H1 (cell line): ENCODE results near the gene FGD6. TPM values are rescaled to one million over a fixed set of nuclear protein-coding genes. Genes with fewer than 3 reads are reported as not detected.

Experiments
- CTCF ChIA-PET: fragments of 300-600 bp; sonication (Branson Sonifier 250); formaldehyde crosslinking; loops from one replicate; lab custom pipeline; 2021; ENCODE audit not compliant: partially characterized antibody; lab: Charles Lee
- POLR2A ChIA-PET: fragments of 300-600 bp; sonication (Branson Sonifier 250); formaldehyde crosslinking; loops from one replicate; lab custom pipeline; 2021; ENCODE audit warnings: inconsistent platforms; ENCODE audit not compliant: partially characterized antibody; lab: Charles Lee
- DNase-seq, 2 experiments: peaks; one replicate each; pipeline versions ENCODE4 v3.0.0 to v3.0.0-alpha.2; 2010 to 2022; ENCODE audit warnings: low spot score in 2 of 2, low read depth in 1 of 2, mixed read lengths in 1 of 2
- FAIRE-seq: peaks from 2 replicates; lab custom pipeline; 2011; peaks lifted over from hg19 to GRCh38; lab: Jason Lieb, UNC
- H2AFZ ChIP-seq: 2 replicates; pipeline ENCODE4 v1.8.1; 2012; ENCODE audit warnings: low read length, inconsistent platforms
- H2AK5ac ChIP-seq: 2 replicates; pipeline ENCODE4 v1.6.1; 2013; ENCODE audit warnings: low read depth, low read length
- H2BK120ac ChIP-seq: replicated peaks from 2 replicates; pipeline ENCODE3; 2013; ENCODE audit warnings: low read depth, low read length, inconsistent platforms
- H2BK12ac ChIP-seq: 2 replicates; pipeline ENCODE4 v1.6.1; 2013; ENCODE audit warnings: low read depth, low read length
- H2BK15ac ChIP-seq: 2 replicates; pipeline ENCODE4 v1.6.1; 2013; ENCODE audit warnings: low read length
- H2BK20ac ChIP-seq: 2 replicates; pipeline ENCODE4 v1.6.1; 2013; ENCODE audit warnings: low read length
- H2BK5ac ChIP-seq: 2 replicates; pipeline ENCODE4 v1.6.1; 2013; ENCODE audit warnings: low read depth, low read length
- H3K14ac ChIP-seq: 2 replicates; pipeline ENCODE4 v1.6.1; 2013; ENCODE audit warnings: inconsistent platforms; ENCODE audit not compliant: insufficient read length
- H3K18ac ChIP-seq: 2 replicates; pipeline ENCODE4 v1.6.1; 2013; ENCODE audit warnings: low read length; ENCODE audit errors: extremely low read depth
- H3K23ac ChIP-seq: 2 replicates; pipeline ENCODE4 v1.6.1; 2013; ENCODE audit warnings: inconsistent platforms; ENCODE audit not compliant: insufficient read length
- H3K23me2 ChIP-seq: 2 replicates; pipeline ENCODE4 v1.6.1; 2013; ENCODE audit warnings: low read depth, low read length
- H3K27ac ChIP-seq: 2 replicates; pipeline ENCODE4 v1.6.1; 2011; ENCODE audit warnings: low read depth, low read length, inconsistent platforms
- H3K27me3 ChIP-seq, 4 experiments: replicated peaks in 1 of 4; 1 replicate in 1 of 4; 2 replicates in 3 of 4; pipeline versions ENCODE4 v1.6.1 to v1.8.1; 2011 to 2013; ENCODE audit warnings: low read length in 3 of 4, mild to moderate bottlenecking in 3 of 4, inconsistent platforms in 2 of 4, mixed read lengths in 2 of 4, moderate library complexity in 1 of 4; ENCODE audit not compliant: control insufficient read depth in 3 of 4, insufficient read depth in 3 of 4; ENCODE audit errors: extremely low read depth in 1 of 4
- H3K36me3 ChIP-seq, 4 experiments: 2 replicates each; pipeline versions ENCODE4 v1.6.1 to v1.8.1; 2011 to 2013; ENCODE audit warnings: mild to moderate bottlenecking in 4 of 4, low read length in 3 of 4, moderate library complexity in 2 of 4, control low read depth in 1 of 4, inconsistent platforms in 1 of 4; ENCODE audit not compliant: insufficient read depth in 4 of 4, control insufficient read depth in 2 of 4
- H3K4ac ChIP-seq: replicated peaks from 2 replicates; pipeline ENCODE3; 2013; ENCODE audit warnings: low read length, low read depth, mixed read lengths, inconsistent platforms; ENCODE audit not compliant: insufficient read length
- H3K4me1 ChIP-seq, 4 experiments: replicated peaks in 1 of 4; 1 replicate in 1 of 4; 2 replicates in 3 of 4; pipeline versions ENCODE4 v1.6.1 to v1.8.1; 2011 to 2013; ENCODE audit warnings: low read length in 3 of 4, inconsistent platforms in 2 of 4, mixed read lengths in 1 of 4; ENCODE audit not compliant: insufficient read depth in 4 of 4, control insufficient read depth in 3 of 4
- H3K4me2 ChIP-seq, 2 experiments: 2 replicates each; pipeline versions ENCODE4 v1.6.1 to v1.8.1; 2011 to 2013; ENCODE audit warnings: low read depth in 2 of 2, low read length in 2 of 2, control low read depth in 1 of 2, inconsistent platforms in 1 of 2, mild to moderate bottlenecking in 1 of 2; ENCODE audit not compliant: insufficient read depth in 1 of 2
- H3K4me3 ChIP-seq, 4 experiments: fragments of 200-600, 300-600 bp in 1 of 4; sonication (generic), shearing (Covaris generic), sonication (Bioruptor Twin) in 1 of 4; 2 replicates each; pipeline versions ENCODE4 v1.5.1 to v1.8.1; 2011 to 2016; ENCODE audit warnings: low read length in 4 of 4, low read depth in 3 of 4, control low read depth in 2 of 4, inconsistent platforms in 2 of 4, mild to moderate bottlenecking in 2 of 4, mixed read lengths in 1 of 4, moderate library complexity in 1 of 4; ENCODE audit not compliant: insufficient read depth in 2 of 4; ENCODE audit errors: extremely low read depth in 1 of 4
- H3K56ac ChIP-seq: replicated peaks from 2 replicates; pipeline ENCODE3; 2013; ENCODE audit warnings: low read depth, mild to moderate bottlenecking, mixed read lengths, low read length, inconsistent platforms; ENCODE audit not compliant: insufficient read length
- H3K79me1 ChIP-seq: 2 replicates; pipeline ENCODE4 v1.6.1; 2013; ENCODE audit warnings: low read depth, low read length, control low read depth
- H3K79me2 ChIP-seq, 2 experiments: 2 replicates each; pipeline versions ENCODE4 v1.6.1 to v1.8.1; 2012 to 2013; ENCODE audit warnings: low read length in 2 of 2, mild to moderate bottlenecking in 2 of 2, inconsistent platforms in 1 of 2; ENCODE audit not compliant: insufficient read depth in 2 of 2, control insufficient read depth in 1 of 2
- H3K9ac ChIP-seq, 4 experiments: replicated peaks in 1 of 4; 1 replicate in 1 of 4; 2 replicates in 3 of 4; pipeline versions ENCODE4 v1.6.1 to v1.8.1; 2011 to 2013; ENCODE audit warnings: low read depth in 3 of 4, low read length in 3 of 4, control low read depth in 2 of 4, mild to moderate bottlenecking in 2 of 4, moderate library complexity in 2 of 4, inconsistent platforms in 1 of 4; ENCODE audit errors: extremely low read depth in 1 of 4
- H3K9me3 ChIP-seq, 2 experiments: 2 replicates each; pipeline versions ENCODE4 v1.6.1 to v1.8.1; 2012 to 2013; ENCODE audit warnings: mild to moderate bottlenecking in 2 of 2, moderate library complexity in 2 of 2, control low read depth in 1 of 2, inconsistent platforms in 1 of 2, low read depth in 1 of 2, low read length in 1 of 2, mixed read lengths in 1 of 2; ENCODE audit not compliant: insufficient read depth in 2 of 2
- H4K20me1 ChIP-seq, 2 experiments: replicated peaks in 1 of 2; 2 replicates each; pipeline versions ENCODE3 to v1.8.1; 2011 to 2013; ENCODE audit warnings: inconsistent platforms in 2 of 2, low read length in 2 of 2, mild to moderate bottlenecking in 1 of 2; ENCODE audit not compliant: insufficient read depth in 2 of 2, control insufficient read depth in 1 of 2
- H4K5ac ChIP-seq: 2 replicates; pipeline ENCODE4 v1.6.1; 2013; ENCODE audit warnings: low read length, low read depth, mixed read lengths, inconsistent platforms; ENCODE audit not compliant: insufficient read length
- H4K8ac ChIP-seq: 2 replicates; pipeline ENCODE4 v1.8.0; 2013; ENCODE audit warnings: mild to moderate bottlenecking, moderate library complexity, low read length, inconsistent platforms; ENCODE audit not compliant: insufficient read depth; ENCODE audit errors: extremely low read depth
- H4K91ac ChIP-seq: replicated peaks from 2 replicates; pipeline ENCODE3; 2013; ENCODE audit warnings: low read length, mixed read lengths, inconsistent platforms; ENCODE audit not compliant: insufficient read length
- SIN3A ChIP-seq, 2 experiments: IDR thresholded peaks in 1 of 2; conservative IDR thresholded peaks in 1 of 2; 2 replicates each; pipeline ENCODE4 v1.6.1; 2011 to 2012; ENCODE audit warnings: low read length in 2 of 2, improper control_type of control experiment in 1 of 2, low read depth in 1 of 2, mild to moderate bottlenecking in 1 of 2
- TCF12 ChIP-seq: IDR thresholded peaks from 2 replicates; pipeline ENCODE4 v1.6.1; 2011; ENCODE audit warnings: low read depth, mild to moderate bottlenecking, low read length
- TEAD4 ChIP-seq: IDR thresholded peaks from 2 replicates; pipeline ENCODE4 v1.6.1; 2012; ENCODE audit warnings: low read depth, low read length, inconsistent platforms, mixed read lengths
- WGBS, 2 experiments: shearing (Covaris generic) in 1 of 2; methylation state at CpG; one replicate each; pipeline versions ENCODE4 v1.1.6 to v1.1.7; 2013 to 2015; ENCODE audit warnings: low lambda C conversion rate in 2 of 2, mixed read lengths in 2 of 2, inconsistent platforms in 1 of 2, low coverage in 1 of 2, missing lambda C conversion rate in 1 of 2; ENCODE audit not compliant: insufficient replicate concordance in 2 of 2, insufficient coverage in 1 of 2, insufficient read length in 1 of 2; ENCODE audit errors: extremely low coverage in 1 of 2, missing lambda C conversion rate in 1 of 2; 5-methylcytosine and 5-hydroxymethylcytosine counted together
- polyA plus RNA-seq, 7 experiments: library from polyadenylated mRNA; depleted of rRNA in 3 of 7; stranded (reverse) in 5 of 7; unstranded in 2 of 7; fragments of >200 nt in 5 of 7; fragments of 200-250 nt in 2 of 7; gene quantifications; 1 replicate in 5 of 7; 2 replicates in 1 of 7; 4 replicates in 1 of 7; pipeline versions ENCODE4 v1.2.1 to v1.2.3, GENCODE V29; 2011 to 2013; ENCODE audit warnings: missing spikeins in 2 of 7, mixed read lengths in 2 of 7
- total RNA-seq: library from RNA; stranded (reverse); fragmentation: NEBNext Ultra II Directional; extraction: Animal tissue kit (Norgen Biotek cat#: 25700); gene quantifications from 2 replicates; pipeline ENCODE4 v1.2.1, GENCODE V29; 2021

The FGD6 gene
- total and polyA plus RNA-seq, 2 of the 8 experiments (the other 6 are each of a cell fraction or from before 2014, with no cell fraction given) = 12.2 to 24.3 TPM

DNA sequence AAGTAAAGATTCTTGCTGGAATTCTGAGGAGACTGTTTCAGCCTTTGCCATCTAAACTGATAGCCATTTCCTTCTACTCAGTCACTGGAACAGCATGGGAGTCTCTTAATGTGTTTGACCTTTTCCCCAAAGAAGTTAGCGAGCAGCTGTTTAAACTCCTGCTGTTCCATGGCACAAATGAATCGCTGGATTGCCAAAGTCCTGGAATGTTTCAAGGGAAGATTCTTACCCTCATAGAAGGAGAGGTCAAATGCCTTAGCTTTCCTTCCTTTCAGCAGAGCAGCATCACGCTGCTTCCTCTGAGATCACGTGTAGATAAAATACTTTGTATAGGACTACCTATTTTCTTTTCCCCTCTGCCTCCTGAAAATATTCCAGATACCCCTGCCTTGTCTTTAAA is 133.3 kb downstream of the FGD6 start:
- WGBS, 2 experiments = 80% methylated on average over 4 of the region's 4 CpGs; no CpG with 5 or more reads in 1 of the 2 experiments
- Histone ChIP-seq H3K4me1 (no peaks in the 10 kb centered on the region), H3K9me3 (no peaks in the 10 kb centered on the region), H3K9ac (no peak overlapping the region), H3K23ac (no peak overlapping the region), H3K4me2 (no peak overlapping the region), H2AFZ (no peak overlapping the region), H4K8ac (no peak overlapping the region), H2BK120ac (no peak overlapping the region), H2BK20ac (no peak overlapping the region), H3K4ac (no peak overlapping the region), H3K36me3 (peaks cover 0 to 19% (median 8%) of the 10 kb centered on the region in 4 experiments; a peak in 4 of 8 replicates), H2AK5ac (no peak overlapping the region), H3K79me2 (no peaks in the 10 kb centered on the region), H3K79me1 (no peaks in the 10 kb centered on the region), H2BK5ac (no peak overlapping the region), H2BK12ac (no peak overlapping the region), H4K91ac (no peak overlapping the region), H3K4me3 (no peak overlapping the region), H3K27me3 (no peaks in the 10 kb centered on the region), H3K23me2 (no peaks in the 10 kb centered on the region), H3K14ac (no peak overlapping the region), H4K20me1 (no peaks in the 10 kb centered on the region), H3K18ac (no peak overlapping the region), H3K27ac (no peak overlapping the region), H3K56ac (no peak overlapping the region), H2BK15ac (no peak overlapping the region), H4K5ac (no peak overlapping the region)
- TF ChIP-seq TEAD4 (peak; percentile 29; the same call in 1 of the 2 replicates), TCF12 (0 out of 2 replicates have a peak, but pooled peaks have one; percentile 23), SIN3A (conservative IDR thresholded peaks at IDR 0.05 in 1 of 2, IDR thresholded peaks at IDR 0.05 in 1 of 2; ENCODE audit: low read depth in 1 of 2, low read length in 2 of 2) (no peak)
- DNase-seq (peak in 1 of 2 experiments; percentile 19), FAIRE-seq (peak; percentile 75)
- ChIA-PET CTCF (interaction anchor here (0.6 to 1.8 kb wide), 2 partner anchors 10 to 142 kb away, joined by 4 to 9 read pairs; partner anchors contain the start of gene NR2C1), POLR2A (interaction anchor here (1.0 to 1.8 kb wide), 2 partner anchors 11 to 95 kb away, joined by 3 to 8 read pairs; partner anchors contain the start of gene NR2C1)
